ENCODE measurements around the gene APBB2. TPM values are rescaled to one million over a fixed set of nuclear protein-coding genes. Genes with fewer than 3 reads are reported as not detected.

The APBB2 gene
- total RNA-seq, 1 donor from 2014 or later, result 23.5 TPM

GRCh38 chr4:41069838-41070237, 144.5 kb downstream of the APBB2 start:
- no peaks in the 10 kb centered on the region for H3K9me3 ChIP-seq (replicated peaks)
- TF ChIP-seq CTCF (IDR thresholded peaks at IDR 0.05; ENCODE audit: borderline replicate concordance), result no peak
- no peaks in the 10 kb centered on the region for H3K36me3 ChIP-seq
- no peaks in the 10 kb centered on the region for H3K27me3 ChIP-seq (ENCODE audit: low read depth)
- intact Hi-C loops (cut with micrococcal nuclease), result no loop called here
- H3K4me3 ChIP-seq, result no peak overlapping the region
- DNase-seq, result no peak
- H3K4me1 ChIP-seq, result peaks cover 42% of the 10 kb centered on the region
- H3K27ac ChIP-seq (replicated peaks), result no peak overlapping the region

- no peaks in the 10 kb centered on the region for H3K36me3 ChIP-seq
- H3K27ac ChIP-seq (replicated peaks), result no peak overlapping the region
- TF ChIP-seq CTCF (IDR thresholded peaks at IDR 0.05; ENCODE audit: borderline replicate concordance), result no peak
- H3K4me1 ChIP-seq, result peaks cover 48% of the 10 kb centered on the region
- H3K9me3 ChIP-seq (replicated peaks), result no peaks in the 10 kb centered on the region
- intact Hi-C loops (cut with micrococcal nuclease), result no loop called here
- no peaks in the 10 kb centered on the region for H3K27me3 ChIP-seq (ENCODE audit: low read depth)
- H3K4me3 ChIP-seq, result no peak overlapping the region
- no peak for DNase-seq
Observed at GRCh38 chr4:41069257-41069656, 145.1 kb downstream of the APBB2 start.

DNA sequence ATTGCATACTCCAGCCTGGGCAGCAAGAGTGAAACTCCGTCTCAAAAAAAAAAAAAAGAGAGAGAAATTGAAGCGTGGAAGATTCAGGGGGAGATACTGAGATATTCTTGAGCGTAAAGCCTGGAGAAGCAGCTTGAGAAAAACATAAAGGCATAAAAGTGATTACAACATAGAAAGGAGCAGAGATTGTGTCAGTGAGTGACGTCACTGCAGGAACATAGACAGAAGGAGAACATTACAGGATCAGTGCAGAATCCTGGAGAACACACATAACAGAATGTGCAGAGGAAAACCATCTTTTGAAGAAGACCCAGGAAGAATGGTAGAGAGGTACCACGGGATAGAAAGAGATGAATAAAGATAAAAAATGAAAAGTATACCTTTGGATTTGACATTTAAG, 147.0 kb downstream of the APBB2 start:
- no peak for DNase-seq
- intact Hi-C loops (cut with micrococcal nuclease), result no loop called here
- no peak for TF ChIP-seq CTCF (IDR thresholded peaks at IDR 0.05; ENCODE audit: borderline replicate concordance)
- Histone ChIP-seq H3K27ac (replicated peaks) (no peak overlapping the region), H3K9me3 (replicated peaks) (no peaks in the 10 kb centered on the region), H3K4me3 (no peak overlapping the region), H3K36me3 (no peaks in the 10 kb centered on the region), H3K4me1 (peaks cover 46% of the 10 kb centered on the region), H3K27me3 (ENCODE audit: low read depth) (no peaks in the 10 kb centered on the region)

DNA sequence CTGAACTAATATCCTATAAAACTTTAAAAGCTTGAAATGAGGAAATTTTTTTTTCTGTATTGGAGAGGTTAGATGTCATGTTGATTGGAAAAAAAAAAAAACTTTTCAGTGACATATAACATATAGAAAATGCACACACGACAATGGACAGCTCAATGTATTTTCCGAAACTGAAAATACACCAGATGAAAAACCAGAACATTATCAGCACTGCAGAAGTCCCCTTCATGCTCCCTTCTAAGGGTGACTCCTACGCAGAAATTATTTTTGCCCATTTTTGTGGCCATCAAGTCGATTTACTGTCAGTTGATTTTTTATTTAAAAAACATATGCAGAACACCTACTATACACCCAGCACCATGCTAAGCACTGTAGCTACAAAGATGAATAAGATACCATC, 148.3 kb downstream of the APBB2 start:
- TF ChIP-seq CTCF (IDR thresholded peaks at IDR 0.05; ENCODE audit: borderline replicate concordance), result no peak
- H3K4me3 ChIP-seq, result no peak overlapping the region
- no peak for DNase-seq
- no peaks in the 10 kb centered on the region for H3K36me3 ChIP-seq
- no peak overlapping the region for H3K27ac ChIP-seq (replicated peaks)
- no peaks in the 10 kb centered on the region for H3K9me3 ChIP-seq (replicated peaks)
- peaks cover 45% of the 10 kb centered on the region for H3K4me1 ChIP-seq
- intact Hi-C loops (cut with micrococcal nuclease), result no loop called here
- no peaks in the 10 kb centered on the region for H3K27me3 ChIP-seq (ENCODE audit: low read depth)

GRCh38 chr4:41065434-41066006, 148.8 kb downstream of the APBB2 start:
- H3K4me3 ChIP-seq, result no peak overlapping the region
- DNase-seq, result no peak
- no peaks in the 10 kb centered on the region for H3K27me3 ChIP-seq (ENCODE audit: low read depth)
- no peaks in the 10 kb centered on the region for H3K36me3 ChIP-seq
- H3K4me1 ChIP-seq, result peaks cover 45% of the 10 kb centered on the region
- no peak for TF ChIP-seq CTCF (IDR thresholded peaks at IDR 0.05; ENCODE audit: borderline replicate concordance)
- intact Hi-C loops (cut with micrococcal nuclease), result no loop called here
- H3K9me3 ChIP-seq (replicated peaks), result no peaks in the 10 kb centered on the region
- H3K27ac ChIP-seq (replicated peaks), result no peak overlapping the region

Data from left ventricle myocardium inferior (tissue), 1 donor.